HEK293T (cell line): Measurements from ENCODE around the gene CST3.
"Not testable (repeated sequence)": the region's sequence is repeated elsewhere in the genome, so short reads cannot be mapped to it uniquely, and the experiment has no call there.

Experiments used
- BHLHE40 ChIP-seq: fragments of 450-650 bp; IDR thresholded peaks from 2 replicates; pipeline ENCODE4 v1.6.1; 2016; ENCODE audit warnings: mild to moderate bottlenecking, moderate library complexity, borderline replicate concordance
- CTBP1 ChIP-seq: fragments of 450-650 bp; IDR thresholded peaks from 2 replicates; pipeline ENCODE4 v1.6.1; 2016; ENCODE audit warnings: borderline replicate concordance
- ELF4 ChIP-seq: fragments of 450-650 bp; IDR thresholded peaks from 2 replicates; pipeline ENCODE4 v1.6.1; 2017; ENCODE audit warnings: antibody characterized with exemption
- FOXA1 ChIP-seq: fragments of 450-650 bp; IDR thresholded peaks from 2 replicates; pipeline ENCODE4 v1.6.1; 2016; ENCODE audit warnings: mild to moderate bottlenecking
- FOXK2 ChIP-seq: fragments of 450-650 bp; IDR thresholded peaks from 2 replicates; pipeline ENCODE4 v1.6.1; 2016; ENCODE audit warnings: mild to moderate bottlenecking
- FOXM1 ChIP-seq: fragments of 450-650 bp; IDR thresholded peaks from 2 replicates; pipeline ENCODE4 v1.6.1; 2017; ENCODE audit warnings: mild to moderate bottlenecking, borderline replicate concordance
- HDGF ChIP-seq: fragments of 450-650 bp; IDR thresholded peaks from 2 replicates; pipeline ENCODE4 v1.6.1; 2017; ENCODE audit warnings: antibody characterized with exemption, borderline replicate concordance
- L3MBTL2 ChIP-seq: fragments of 450-650 bp; conservative IDR thresholded peaks from 2 replicates; pipeline ENCODE4 v1.6.1; 2016; ENCODE audit warnings: mild to moderate bottlenecking
- SP1 ChIP-seq: fragments of 450-650 bp; IDR thresholded peaks from 2 replicates; pipeline ENCODE4 v1.6.1; 2017
- TARDBP ChIP-seq: fragments of 450-650 bp; IDR thresholded peaks from 2 replicates; pipeline ENCODE4 v1.6.1; 2016

DNA sequence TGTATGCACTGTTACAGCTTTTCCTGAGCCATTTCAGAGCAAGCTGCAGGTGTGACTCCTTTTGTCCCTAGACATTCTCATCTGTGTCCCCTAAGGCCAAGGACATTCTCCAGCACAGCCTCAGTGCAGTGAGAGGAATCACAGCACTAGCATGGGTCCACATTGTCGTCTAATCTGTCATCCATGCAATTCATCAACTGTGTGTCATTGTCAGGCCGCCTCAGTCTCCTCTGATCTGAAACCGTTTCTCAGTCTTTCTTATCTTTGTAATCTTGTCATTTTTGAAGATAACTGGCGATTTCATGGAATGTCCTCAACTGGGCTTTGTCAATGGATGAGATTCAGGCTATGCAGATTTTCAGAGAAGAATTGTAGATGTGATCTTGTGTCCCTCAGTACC is 26.3 kb upstream of the CST3 start:
- not testable (repeated sequence) for TF ChIP-seq HDGF, CTBP1, ELF4, L3MBTL2, BHLHE40, FOXA1, SP1, TARDBP, FOXK2, FOXM1
